ENCODE measurements around the gene ZNF320. TPM values are rescaled to one million over a fixed set of nuclear protein-coding genes. Genes with fewer than 3 reads are reported as not detected.
"Not testable (repeated sequence)": the region's sequence is repeated elsewhere in the genome, so short reads cannot be mapped to it uniquely, and the experiment has no call there.

The ZNF320 gene
- total RNA-seq, 4 donors from 2014 or later = 1.5 to 32.4 (median 20.1) TPM

DNA sequence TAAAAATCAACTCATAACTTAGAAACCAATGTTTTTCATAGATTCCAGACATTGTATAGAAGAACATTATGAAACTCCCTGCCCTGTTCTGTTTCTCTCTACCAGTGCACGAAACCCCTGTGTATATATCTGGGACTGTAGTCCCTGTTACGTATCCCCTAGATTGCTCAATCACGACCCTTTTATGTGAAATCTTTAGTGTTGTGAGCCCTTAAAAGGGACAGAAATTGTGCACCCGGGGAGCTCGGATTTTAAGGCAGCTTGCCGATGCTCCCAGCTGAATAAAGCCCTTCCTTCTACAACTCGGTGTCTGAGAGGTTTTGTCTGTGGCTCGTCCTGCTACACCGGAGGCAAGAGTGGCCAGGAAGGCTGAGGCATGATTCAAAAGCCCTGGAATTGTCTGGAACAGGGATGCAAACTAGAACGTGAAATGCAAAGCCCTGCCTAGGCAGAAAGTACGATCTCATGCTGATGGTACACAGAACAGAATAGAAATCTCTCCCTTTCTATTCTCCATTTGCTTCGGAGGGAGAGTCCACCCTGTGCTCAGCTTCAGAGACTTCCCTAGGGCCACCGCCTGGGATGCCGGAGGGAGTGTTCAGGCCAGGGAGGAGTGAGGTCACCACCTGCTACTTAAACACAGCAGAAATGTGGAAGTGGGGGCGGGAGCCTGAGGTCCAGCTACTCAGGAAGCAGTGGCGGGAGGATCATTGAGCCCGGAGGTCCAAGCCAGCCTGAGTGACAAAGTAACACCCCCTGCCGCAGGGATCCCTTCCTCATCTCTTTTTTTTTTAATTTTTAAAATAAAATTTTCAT, 26.6 kb upstream of the ZNF320 start:
- TF ChIP-seq, protein P1, sequence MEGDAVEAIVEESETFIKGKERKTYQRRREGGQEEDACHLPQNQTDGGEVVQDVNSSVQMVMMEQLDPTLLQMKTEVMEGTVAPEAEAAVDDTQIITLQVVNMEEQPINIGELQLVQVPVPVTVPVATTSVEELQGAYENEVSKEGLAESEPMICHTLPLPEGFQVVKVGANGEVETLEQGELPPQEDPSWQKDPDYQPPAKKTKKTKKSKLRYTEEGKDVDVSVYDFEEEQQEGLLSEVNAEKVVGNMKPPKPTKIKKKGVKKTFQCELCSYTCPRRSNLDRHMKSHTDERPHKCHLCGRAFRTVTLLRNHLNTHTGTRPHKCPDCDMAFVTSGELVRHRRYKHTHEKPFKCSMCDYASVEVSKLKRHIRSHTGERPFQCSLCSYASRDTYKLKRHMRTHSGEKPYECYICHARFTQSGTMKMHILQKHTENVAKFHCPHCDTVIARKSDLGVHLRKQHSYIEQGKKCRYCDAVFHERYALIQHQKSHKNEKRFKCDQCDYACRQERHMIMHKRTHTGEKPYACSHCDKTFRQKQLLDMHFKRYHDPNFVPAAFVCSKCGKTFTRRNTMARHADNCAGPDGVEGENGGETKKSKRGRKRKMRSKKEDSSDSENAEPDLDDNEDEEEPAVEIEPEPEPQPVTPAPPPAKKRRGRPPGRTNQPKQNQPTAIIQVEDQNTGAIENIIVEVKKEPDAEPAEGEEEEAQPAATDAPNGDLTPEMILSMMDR (IDR thresholded peaks at IDR 0.05) = no peak
- TF ChIP-seq POLR2A (IDR thresholded peaks at IDR 0.05) (no peak), EP300 (IDR thresholded peaks at IDR 0.05) (no peak)

GRCh38 chr19:52922841-52923777, 25.7 kb upstream of the ZNF320 start, which contains the start of gene ZNF888:
Gene ZNF888 (minus strand): TSS chr19:52923428. CDS start chr19:52917873, 5,555 bp downstream.
- H3K9me3 ChIP-seq = no peaks in the 10 kb centered on the region
- DNase-seq (ENCODE audit: low spot score in 2 of 2) = peak; percentile 77 to 82
- H3K27me3 ChIP-seq = no peaks in the 10 kb centered on the region
- TF ChIP-seq, protein P1 (IDR thresholded peaks at IDR 0.05) = no peak
- peak in 1 of 2 donors; percentile 36 for TF ChIP-seq POLR2A (IDR thresholded peaks at IDR 0.05)
- peak in 1 of 2 donors; percentile 56 for TF ChIP-seq EP300 (IDR thresholded peaks at IDR 0.05)
- peaks cover 0 to 26% (median 4%) of the 10 kb centered on the region in 4 donors for H3K4me1 ChIP-seq
- peak within 1 kb of the TSS; percentile 52 to 75 (median 60) for H3K4me3 ChIP-seq
- 2 to 3% methylated on average over 49 to 55 of the region's 55 CpGs for WGBS, 2 donors
- peaks cover 0 to 13% (median 0%) of the 10 kb centered on the region in 3 donors for H3K36me3 ChIP-seq
- H3K27ac ChIP-seq = peak within 1 kb of the TSS; percentile 61 to 89 (median 82)

More for the DNA sequence above, 26.6 kb upstream of the ZNF320 start:
- Histone ChIP-seq H3K4me3 (peak overlapping the region; percentile 52 to 75 (median 60)), H3K27ac (peak overlapping the region in 3 of 4 donors; percentile 78 to 89 (median 85)), H3K27me3 (no peaks in the 10 kb centered on the region), H3K9me3 (no peaks in the 10 kb centered on the region), H3K36me3 (peaks cover 0 to 16% (median 0%) of the 10 kb centered on the region in 3 donors), H3K4me1 (peaks cover 0 to 26% (median 4%) of the 10 kb centered on the region in 4 donors)
- DNase-seq (ENCODE audit: low spot score in 2 of 2) = peak in 1 of 2 donors; percentile 9
- WGBS, 2 donors = 42 to 53% methylated on average over 18 of the region's 18 CpGs

DNA sequence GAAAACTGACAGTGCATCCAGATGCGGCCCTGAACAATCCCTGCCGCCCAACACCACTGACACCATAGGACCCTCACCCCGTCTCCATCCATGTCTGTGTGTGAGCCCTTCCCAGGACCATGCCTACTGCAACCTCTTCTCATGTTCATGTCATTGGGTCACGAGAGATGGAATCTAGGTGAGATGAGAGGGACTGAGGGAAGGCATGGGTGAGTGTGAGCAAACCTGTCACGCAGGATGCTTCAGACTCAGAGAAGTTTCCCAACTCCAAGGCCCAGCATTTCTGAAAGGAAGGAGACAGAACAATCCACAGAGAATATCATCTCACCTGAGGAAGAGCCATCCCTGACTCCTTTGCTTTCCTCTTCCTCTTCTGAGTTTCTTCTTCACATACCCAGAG, 20.1 kb upstream of the ZNF320 start:
- Histone ChIP-seq H3K36me3 (peaks cover 0 to 58% (median 0%) of the 10 kb centered on the region in 3 donors), H3K27ac (no peak overlapping the region), H3K4me3 (no peak overlapping the region), H3K9me3 (no peaks in the 10 kb centered on the region), H3K27me3 (no peaks in the 10 kb centered on the region), H3K4me1 (peaks cover 0 to 12% (median 0%) of the 10 kb centered on the region in 4 donors)
- 92 to 94% methylated on average over 5 of the region's 5 CpGs for WGBS, 2 donors
- DNase-seq (ENCODE audit: low spot score in 2 of 2) = no peak
- TF ChIP-seq EP300 (IDR thresholded peaks at IDR 0.05) (no peak), POLR2A (IDR thresholded peaks at IDR 0.05) (no peak)
- TF ChIP-seq, protein P1 (IDR thresholded peaks at IDR 0.05) = no peak

GRCh38 chr19:52910648-52911047, 13.2 kb upstream of the ZNF320 start:
- no peaks in the 10 kb centered on the region for H3K27me3 ChIP-seq
- 100% methylated on average over 1 of the region's 1 CpG for WGBS, 2 donors
- H3K27ac ChIP-seq = no peak overlapping the region
- H3K4me1 ChIP-seq = no peaks in the 10 kb centered on the region
- H3K9me3 ChIP-seq = peaks cover 0 to 28% (median 2%) of the 10 kb centered on the region in 4 donors
- DNase-seq (ENCODE audit: low spot score in 2 of 2) = no peak
- H3K4me3 ChIP-seq = no peak overlapping the region
- TF ChIP-seq, protein P1 (IDR thresholded peaks at IDR 0.05) = no peak
- H3K36me3 ChIP-seq = peaks cover 0 to 100% (median 5%) of the 10 kb centered on the region in 3 donors

DNA sequence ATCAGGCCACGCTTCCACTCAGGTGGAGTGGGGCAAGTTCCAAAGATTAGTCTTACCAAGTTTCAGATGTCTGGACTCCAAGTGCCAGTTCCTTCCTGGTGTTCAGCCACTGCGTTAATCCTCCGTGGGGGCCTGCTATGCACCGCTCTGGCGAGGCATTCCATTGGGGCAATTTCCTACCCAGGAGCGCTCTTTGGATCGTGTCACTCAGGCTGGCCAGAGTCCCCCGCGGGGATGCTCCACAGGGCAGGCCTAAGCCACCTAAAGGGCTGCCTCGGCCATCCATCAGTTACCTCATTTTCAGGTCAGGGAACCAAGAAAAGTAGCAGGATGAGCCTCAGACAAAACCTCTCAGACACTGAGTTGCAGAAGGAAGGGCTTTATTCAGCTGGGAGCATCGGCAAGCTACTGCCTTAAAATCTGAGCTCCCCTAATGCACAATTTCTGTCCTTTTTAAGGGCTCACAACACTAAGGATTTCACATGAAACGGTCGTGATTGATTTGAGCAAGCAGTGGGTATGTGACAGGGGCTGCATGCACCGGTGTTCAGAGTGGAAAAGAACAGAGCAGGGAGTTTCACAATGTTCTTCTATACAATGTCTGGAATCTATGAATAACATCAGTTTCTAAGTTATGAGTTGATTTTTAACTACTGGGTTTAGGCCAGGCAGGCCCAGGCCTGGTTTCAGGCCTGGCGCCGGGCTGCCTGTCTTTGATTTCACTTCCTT, 6.8 kb upstream of the ZNF320 start:
- not testable (repeated sequence) for H3K27ac ChIP-seq; H3K27me3 ChIP-seq; H3K4me1 ChIP-seq; H3K4me3 ChIP-seq; DNase-seq (ENCODE audit: low spot score in 2 of 2)
- peaks cover 0 to 35% (median 5%) of the 10 kb centered on the region in 3 donors for H3K36me3 ChIP-seq
- H3K9me3 ChIP-seq = peaks cover 0 to 19% (median 2%) of the 10 kb centered on the region in 4 donors
- WGBS, 2 donors = 78 to 91% methylated on average over 16 of the region's 16 CpGs
